ENCODE data around the gene GSG1L2.

GSG1L2 gene

DNA sequence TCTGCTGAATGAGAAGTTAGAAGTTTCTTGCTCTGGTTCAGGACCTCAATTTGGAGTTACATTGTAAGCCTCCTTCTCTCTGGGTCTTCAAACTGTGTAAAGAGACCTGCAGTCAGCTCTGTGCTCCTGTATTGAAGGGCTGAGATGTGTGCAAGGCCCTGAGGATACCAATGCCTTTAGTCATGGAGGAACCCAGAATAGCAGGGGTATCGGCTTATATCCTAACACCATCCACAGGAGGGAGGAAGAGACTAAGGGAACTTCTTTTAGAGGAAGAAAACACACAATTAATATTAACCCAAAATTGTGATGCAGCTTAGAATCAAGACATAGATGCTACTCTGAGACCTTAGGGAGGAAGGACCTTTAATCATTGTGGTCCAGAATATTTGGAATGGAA lies 40.3 kb upstream of the GSG1L2 start:
- Histone ChIP-seq H3K4me1 (ENCODE audit: control insufficient read depth, insufficient read depth, low read depth, low read length) (no peaks in the 10 kb centered on the region), H3K36me3 (ENCODE audit: control insufficient read depth in 1 of 2, insufficient read depth in 2 of 2, low read depth in 1 of 2, low read length in 2 of 2) (no peaks in the 10 kb centered on the region), H3K9ac (ENCODE audit: low read length) (no peak overlapping the region), H3K4me3 (ENCODE audit: insufficient read depth in 1 of 2, low read depth in 1 of 2, low read length in 2 of 2) (no peak overlapping the region), H3K4me2 (ENCODE audit: low read length, poor library complexity, severe bottlenecking) (no peak overlapping the region), H4K8ac (ENCODE audit: low read length) (no peak overlapping the region), H3K23ac (ENCODE audit: low read length in 2 of 2) (no peak overlapping the region), H2BK120ac (ENCODE audit: low read depth, low read length) (no peak overlapping the region), H2BK15ac (ENCODE audit: low read depth, poor library complexity, severe bottlenecking) (no peak overlapping the region), H3K27ac (ENCODE audit: low read length, poor library complexity, severe bottlenecking) (no peak overlapping the region), H3K79me1 (replicated peaks; ENCODE audit: low read length, poor library complexity, severe bottlenecking) (no peaks in the 10 kb centered on the region), H4K91ac (ENCODE audit: low read length) (no peak overlapping the region), H2AFZ (ENCODE audit: low read depth, low read length) (no peak overlapping the region), H2AK5ac (ENCODE audit: low read length, severe bottlenecking) (no peak overlapping the region), H3K14ac (ENCODE audit: low read length in 2 of 2) (no peak overlapping the region), H3K4ac (ENCODE audit: low read depth in 1 of 2, low read length in 2 of 2) (no peak overlapping the region), H3K27me3 (ENCODE audit: control insufficient read depth in 1 of 2, insufficient read depth in 1 of 2, low read length in 2 of 2) (peaks cover 0 to 12% of the 10 kb centered on the region in 2 experiments), H2BK5ac (ENCODE audit: low read depth, low read length, poor library complexity, severe bottlenecking) (no peak overlapping the region), H3K18ac (ENCODE audit: low read depth in 1 of 2, low read length in 2 of 2) (no peak overlapping the region), H3K9me3 (ENCODE audit: control insufficient read depth, low read length) (peaks cover 28% of the 10 kb centered on the region), H2BK12ac (ENCODE audit: low read length in 2 of 2) (no peak overlapping the region)
- no CpG with 5 or more reads among the region's 1 CpG for WGBS
- peak; percentile 3 for DNase-seq

DNA sequence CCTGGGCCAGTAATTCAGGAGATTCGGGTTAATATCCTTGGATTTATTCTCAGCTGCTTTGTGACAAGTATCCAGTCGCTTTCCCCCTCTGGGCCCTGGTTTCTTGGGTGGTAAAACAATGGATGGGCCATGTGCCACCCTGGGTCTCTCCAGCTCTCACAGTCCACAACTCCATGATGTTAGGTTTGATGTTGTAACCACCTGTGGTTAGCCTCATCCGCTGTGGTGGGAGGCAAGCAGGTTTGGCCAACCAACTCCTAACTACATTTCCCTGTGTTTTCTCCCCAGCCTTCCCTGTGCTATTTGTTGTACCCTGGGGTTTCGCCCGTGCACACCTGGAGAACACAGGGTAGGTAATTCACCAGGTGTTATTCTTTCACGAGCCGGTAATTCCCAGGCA lies 39.0 kb upstream of the GSG1L2 start:
- H2AFZ ChIP-seq (ENCODE audit: low read depth, low read length), result no peak overlapping the region
- H2BK120ac ChIP-seq (ENCODE audit: low read depth, low read length), result no peak overlapping the region
- H3K27me3 ChIP-seq (ENCODE audit: control insufficient read depth in 1 of 2, insufficient read depth in 1 of 2, low read length in 2 of 2), result peaks cover 0 to 12% of the 10 kb centered on the region in 2 experiments
- H2AK5ac ChIP-seq (ENCODE audit: low read length, severe bottlenecking), result no peak overlapping the region
- no peak overlapping the region for H3K27ac ChIP-seq (ENCODE audit: low read length, poor library complexity, severe bottlenecking)
- peak overlapping the region; percentile 35 for H4K91ac ChIP-seq (ENCODE audit: low read length)
- peaks cover 19% of the 10 kb centered on the region for H3K9me3 ChIP-seq (ENCODE audit: control insufficient read depth, low read length)
- H3K4me1 ChIP-seq (ENCODE audit: control insufficient read depth, insufficient read depth, low read depth, low read length), result no peaks in the 10 kb centered on the region
- H2BK12ac ChIP-seq (ENCODE audit: low read length in 2 of 2), result no peak overlapping the region
- WGBS, result 71% methylated on average over 5 of the region's 7 CpGs
- no peak overlapping the region for H2BK15ac ChIP-seq (ENCODE audit: low read depth, poor library complexity, severe bottlenecking)
- H3K4me3 ChIP-seq (ENCODE audit: insufficient read depth in 1 of 2, low read depth in 1 of 2, low read length in 2 of 2), result no peak overlapping the region
- H3K9ac ChIP-seq (ENCODE audit: low read length), result no peak overlapping the region
- no peak for DNase-seq
- no peak overlapping the region for H3K23ac ChIP-seq (ENCODE audit: low read length in 2 of 2)
- H3K36me3 ChIP-seq (ENCODE audit: control insufficient read depth in 1 of 2, insufficient read depth in 2 of 2, low read depth in 1 of 2, low read length in 2 of 2), result no peaks in the 10 kb centered on the region
- no peaks in the 10 kb centered on the region for H3K79me1 ChIP-seq (replicated peaks; ENCODE audit: low read length, poor library complexity, severe bottlenecking)
- H2BK5ac ChIP-seq (ENCODE audit: low read depth, low read length, poor library complexity, severe bottlenecking), result no peak overlapping the region
- no peak overlapping the region for H3K14ac ChIP-seq (ENCODE audit: low read length in 2 of 2)
- no peak overlapping the region for H3K4ac ChIP-seq (ENCODE audit: low read depth in 1 of 2, low read length in 2 of 2)
- no peak overlapping the region for H3K4me2 ChIP-seq (ENCODE audit: low read length, poor library complexity, severe bottlenecking)
- H3K18ac ChIP-seq (ENCODE audit: low read depth in 1 of 2, low read length in 2 of 2), result no peak overlapping the region
- no peak overlapping the region for H4K8ac ChIP-seq (ENCODE audit: low read length)

DNA sequence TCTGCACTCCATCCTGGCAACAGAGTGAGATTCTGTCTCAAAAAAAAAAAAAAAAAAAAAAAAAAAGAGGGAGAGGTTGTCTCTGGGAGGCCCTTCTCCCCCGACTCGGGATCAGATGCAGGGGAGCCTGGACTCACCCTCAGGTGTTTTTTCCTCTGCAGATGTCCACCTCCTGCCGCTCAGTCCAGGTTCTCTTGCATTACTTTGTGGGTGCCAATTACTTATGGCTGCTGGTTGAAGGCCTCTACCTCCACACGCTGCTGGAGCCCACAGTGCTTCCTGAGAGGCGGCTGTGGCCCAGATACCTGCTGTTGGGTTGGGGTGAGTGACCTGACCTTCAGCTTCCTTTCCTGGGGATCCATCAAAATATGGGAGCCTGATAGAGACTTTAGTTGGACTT lies 37.9 kb upstream of the GSG1L2 start:
- H3K27ac ChIP-seq (ENCODE audit: low read length, poor library complexity, severe bottlenecking), result no peak overlapping the region
- H3K27me3 ChIP-seq (ENCODE audit: control insufficient read depth in 1 of 2, insufficient read depth in 1 of 2, low read length in 2 of 2), result peaks cover 0 to 11% of the 10 kb centered on the region in 2 experiments
- no peak overlapping the region for H4K8ac ChIP-seq (ENCODE audit: low read length)
- no peak overlapping the region for H3K18ac ChIP-seq (ENCODE audit: low read depth in 1 of 2, low read length in 2 of 2)
- H2BK5ac ChIP-seq (ENCODE audit: low read depth, low read length, poor library complexity, severe bottlenecking), result no peak overlapping the region
- no peaks in the 10 kb centered on the region for H3K79me1 ChIP-seq (replicated peaks; ENCODE audit: low read length, poor library complexity, severe bottlenecking)
- H3K14ac ChIP-seq (ENCODE audit: low read length in 2 of 2), result no peak overlapping the region
- no peak overlapping the region for H2AK5ac ChIP-seq (ENCODE audit: low read length, severe bottlenecking)
- H2AFZ ChIP-seq (ENCODE audit: low read depth, low read length), result no peak overlapping the region
- H3K36me3 ChIP-seq (ENCODE audit: control insufficient read depth in 1 of 2, insufficient read depth in 2 of 2, low read depth in 1 of 2, low read length in 2 of 2), result no peaks in the 10 kb centered on the region
- WGBS, result 85% methylated on average over 5 of the region's 5 CpGs
- no peak overlapping the region for H3K9ac ChIP-seq (ENCODE audit: low read length)
- H3K4me3 ChIP-seq (ENCODE audit: insufficient read depth in 1 of 2, low read depth in 1 of 2, low read length in 2 of 2), result no peak overlapping the region
- no peak overlapping the region for H2BK12ac ChIP-seq (ENCODE audit: low read length in 2 of 2)
- H3K4me1 ChIP-seq (ENCODE audit: control insufficient read depth, insufficient read depth, low read depth, low read length), result no peaks in the 10 kb centered on the region
- DNase-seq, result no peak
- no peak overlapping the region for H3K4ac ChIP-seq (ENCODE audit: low read depth in 1 of 2, low read length in 2 of 2)
- H3K9me3 ChIP-seq (ENCODE audit: control insufficient read depth, low read length), result peaks cover 10% of the 10 kb centered on the region
- no peak overlapping the region for H3K4me2 ChIP-seq (ENCODE audit: low read length, poor library complexity, severe bottlenecking)
- H3K23ac ChIP-seq (ENCODE audit: low read length in 2 of 2), result no peak overlapping the region
- H2BK15ac ChIP-seq (ENCODE audit: low read depth, poor library complexity, severe bottlenecking), result no peak overlapping the region
- H2BK120ac ChIP-seq (ENCODE audit: low read depth, low read length), result no peak overlapping the region
- no peak overlapping the region for H4K91ac ChIP-seq (ENCODE audit: low read length)

DNA sequence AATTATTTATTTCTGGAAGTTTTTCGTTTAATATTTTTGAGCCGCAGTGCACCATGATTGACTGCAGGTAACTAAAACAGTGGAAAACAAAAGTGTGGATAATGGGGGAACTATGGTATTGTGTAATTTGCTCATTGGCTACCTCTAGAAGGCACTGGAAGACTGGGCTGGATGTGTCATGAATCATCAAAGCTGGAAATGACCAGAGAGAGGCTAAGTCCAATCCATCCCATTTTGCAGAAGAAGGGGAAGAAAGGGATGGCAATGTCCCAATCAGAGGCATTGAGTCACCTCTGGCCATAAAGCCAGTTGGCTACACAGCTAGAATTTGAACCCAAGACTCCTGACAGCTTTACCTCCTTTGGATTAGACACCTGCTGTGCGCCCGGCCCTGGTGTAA lies 33.2 kb upstream of the GSG1L2 start:
- no peak overlapping the region for H3K9ac ChIP-seq (ENCODE audit: low read length)
- H4K8ac ChIP-seq (ENCODE audit: low read length), result no peak overlapping the region
- H3K4ac ChIP-seq (ENCODE audit: low read depth in 1 of 2, low read length in 2 of 2), result no peak overlapping the region
- peaks cover 0 to 4% of the 10 kb centered on the region in 2 experiments for H3K27me3 ChIP-seq (ENCODE audit: control insufficient read depth in 1 of 2, insufficient read depth in 1 of 2, low read length in 2 of 2)
- H3K9me3 ChIP-seq (ENCODE audit: control insufficient read depth, low read length), result peaks cover 7% of the 10 kb centered on the region
- H3K79me1 ChIP-seq (replicated peaks; ENCODE audit: low read length, poor library complexity, severe bottlenecking), result no peaks in the 10 kb centered on the region
- H3K36me3 ChIP-seq (ENCODE audit: control insufficient read depth in 1 of 2, insufficient read depth in 2 of 2, low read depth in 1 of 2, low read length in 2 of 2), result no peaks in the 10 kb centered on the region
- no peak overlapping the region for H2BK15ac ChIP-seq (ENCODE audit: low read depth, poor library complexity, severe bottlenecking)
- H3K4me3 ChIP-seq (ENCODE audit: insufficient read depth in 1 of 2, low read depth in 1 of 2, low read length in 2 of 2), result no peak overlapping the region
- no peak for DNase-seq
- H2BK12ac ChIP-seq (ENCODE audit: low read length in 2 of 2), result no peak overlapping the region
- no peak overlapping the region for H4K91ac ChIP-seq (ENCODE audit: low read length)
- H2AK5ac ChIP-seq (ENCODE audit: low read length, severe bottlenecking), result no peak overlapping the region
- H3K23ac ChIP-seq (ENCODE audit: low read length in 2 of 2), result no peak overlapping the region
- H3K27ac ChIP-seq (ENCODE audit: low read length, poor library complexity, severe bottlenecking), result no peak overlapping the region
- no peak overlapping the region for H3K18ac ChIP-seq (ENCODE audit: low read depth in 1 of 2, low read length in 2 of 2)
- no peak overlapping the region for H2BK120ac ChIP-seq (ENCODE audit: low read depth, low read length)
- no peak overlapping the region for H2BK5ac ChIP-seq (ENCODE audit: low read depth, low read length, poor library complexity, severe bottlenecking)
- 93% methylated on average over 3 of the region's 4 CpGs for WGBS
- no peak overlapping the region for H3K14ac ChIP-seq (ENCODE audit: low read length in 2 of 2)
- H2AFZ ChIP-seq (ENCODE audit: low read depth, low read length), result no peak overlapping the region
- H3K4me2 ChIP-seq (ENCODE audit: low read length, poor library complexity, severe bottlenecking), result no peak overlapping the region
- H3K4me1 ChIP-seq (ENCODE audit: control insufficient read depth, insufficient read depth, low read depth, low read length), result no peaks in the 10 kb centered on the region

Data from mesenchymal stem cell (in vitro differentiated cells and primary cell).